Endothelial cell of umbilical vein (primary cell): ENCODE data around the gene PPP1R16B. TPM values are rescaled to one million over a fixed set of nuclear protein-coding genes. Genes with fewer than 3 reads are reported as not detected.
A peak's percentile ranks its signal among the peaks of the same experiment; 100 is the strongest.

Source experiments
- BruUV-seq: library from RNA; stranded (reverse); fragments of 400-500 nt; replicated peaks from 2 replicates; lab custom pipeline; 2021; lab: Mats Ljungman, UMichigan
- CTCF ChIA-PET: fragments of 300-600, 350-600 bp; sonication (Branson Sonifier 250); formaldehyde crosslinking; loops from one replicate; lab custom pipeline; 2021; ENCODE audit warnings: antibody characterized with exemption, inconsistent platforms; lab: Charles Lee
- POLR2A ChIA-PET: fragments of 300-600, 350-600 bp; sonication (Branson Sonifier 250); formaldehyde crosslinking; loops from one replicate; lab custom pipeline; 2021; ENCODE audit warnings: antibody characterized with exemption, inconsistent platforms; lab: Charles Lee
- DNase-seq: peaks from one replicate; pipeline ENCODE4 v3.0.0-alpha.2; 2011; ENCODE audit warnings: low read depth, low spot score
- FAIRE-seq: peaks from 2 replicates; lab custom pipeline; 2011; peaks lifted over from hg19 to GRCh38; lab: Jason Lieb, UNC
- H2AFZ ChIP-seq: 2 replicates; pipeline ENCODE4 v1.6.0; 2012; ENCODE audit warnings: low read depth, low read length, control low read depth, inconsistent platforms
- H3K27ac ChIP-seq: 2 replicates; pipeline ENCODE4 v1.5.1; 2011; ENCODE audit warnings: low read depth, mild to moderate bottlenecking, control low read depth, low read length, moderate library complexity; ENCODE audit not compliant: insufficient read depth
- H3K27me3 ChIP-seq, 2 experiments: 2 replicates each; pipeline versions ENCODE4 v1.6.0 to v1.6.1; 2011; ENCODE audit warnings: low read length in 2 of 2, mixed read lengths in 1 of 2; ENCODE audit not compliant: control insufficient read depth in 2 of 2, insufficient read depth in 2 of 2
- H3K36me3 ChIP-seq, 2 experiments: 2 replicates in 1 of 2; 3 replicates in 1 of 2; pipeline ENCODE4 v1.5.1; 2011; ENCODE audit warnings: low read length in 2 of 2, mild to moderate bottlenecking in 1 of 2, moderate library complexity in 1 of 2; ENCODE audit not compliant: control insufficient read depth in 2 of 2, insufficient read depth in 2 of 2; ENCODE audit errors: extremely low read depth in 1 of 2
- H3K4me1 ChIP-seq: 3 replicates; pipeline ENCODE4 v1.5.1; 2011; ENCODE audit warnings: mild to moderate bottlenecking, low read length; ENCODE audit not compliant: control insufficient read depth, insufficient read depth; ENCODE audit errors: extremely low read depth
- H3K4me2 ChIP-seq: 2 replicates; pipeline ENCODE4 v1.6.1; 2011; ENCODE audit warnings: low read length, control low read depth, mixed read lengths; ENCODE audit not compliant: insufficient read depth
- H3K4me3 ChIP-seq, 3 experiments: fragments of 200-600 bp in 1 of 3; sonication (generic), shearing (Covaris generic) in 1 of 3; replicated peaks in 1 of 3; 2 replicates each; pipeline ENCODE4 v1.5.1; 2011 to 2016; ENCODE audit warnings: control low read depth in 3 of 3, low read length in 3 of 3, mild to moderate bottlenecking in 2 of 3, inconsistent platforms in 1 of 3, low read depth in 1 of 3, moderate library complexity in 1 of 3; ENCODE audit not compliant: insufficient read depth in 1 of 3
- H3K79me2 ChIP-seq: 2 replicates; pipeline ENCODE4 v1.6.0; 2012; ENCODE audit warnings: low read length, inconsistent platforms; ENCODE audit not compliant: control insufficient read depth, insufficient read depth
- H3K9ac ChIP-seq: replicated peaks from 2 replicates; pipeline ENCODE3; 2011; ENCODE audit warnings: low read length, control low read depth; ENCODE audit not compliant: insufficient read depth; ENCODE audit errors: extremely low read depth
- H3K9me1 ChIP-seq: replicated peaks from 3 replicates; pipeline ENCODE4 v1.6.0; 2011; ENCODE audit warnings: mild to moderate bottlenecking, low read length; ENCODE audit not compliant: control insufficient read depth, insufficient read depth; ENCODE audit errors: extremely low read depth
- H3K9me3 ChIP-seq: replicated peaks from 2 replicates; pipeline ENCODE4 v1.5.1; 2012; ENCODE audit warnings: low read length, inconsistent platforms; ENCODE audit not compliant: control insufficient read depth, insufficient read depth
- H4K20me1 ChIP-seq: replicated peaks from 2 replicates; pipeline ENCODE3; 2011; ENCODE audit warnings: mild to moderate bottlenecking, low read length; ENCODE audit not compliant: control insufficient read depth, insufficient read depth; ENCODE audit errors: extremely low read depth
- EZH2 ChIP-seq: IDR thresholded peaks from 2 replicates; pipeline ENCODE4 v1.6.1; 2012; ENCODE audit warnings: borderline replicate concordance, low read depth, mild to moderate bottlenecking, moderate library complexity, low read length, inconsistent platforms; ENCODE audit not compliant: severe bottlenecking
- FOS ChIP-seq: IDR thresholded peaks from 2 replicates; pipeline ENCODE4 v1.6.1; 2011; ENCODE audit warnings: mild to moderate bottlenecking, low read length, moderate library complexity, borderline replicate concordance; ENCODE audit not compliant: insufficient read depth
- GATA2 ChIP-seq: IDR thresholded peaks from 2 replicates; pipeline ENCODE4 v1.7.0; 2011; ENCODE audit warnings: low read depth, mild to moderate bottlenecking, moderate library complexity, mixed read lengths, low read length; ENCODE audit not compliant: insufficient read length, insufficient read depth
- JUN ChIP-seq: IDR thresholded peaks from 2 replicates; pipeline ENCODE4 v1.6.1; 2011; ENCODE audit warnings: borderline replicate concordance, low read depth; ENCODE audit not compliant: insufficient read length, insufficient read depth
- MYC ChIP-seq: IDR thresholded peaks from one replicate; pipeline ENCODE4 v1.6.1; 2011; ENCODE audit warnings: mild to moderate bottlenecking, low read depth, low read length
- POLR2A ChIP-seq: IDR thresholded peaks from 2 replicates; pipeline ENCODE4 v1.6.1; 2012; ENCODE audit warnings: low read depth, mild to moderate bottlenecking, control low read depth, low read length
- POLR2AphosphoS5 ChIP-seq: IDR thresholded peaks from 2 replicates; pipeline ENCODE4 v1.6.1; 2012; ENCODE audit warnings: low read depth, mild to moderate bottlenecking, control low read depth, low read length, moderate library complexity; ENCODE audit not compliant: insufficient read depth
- dilution Hi-C: fragments of 300-500 bp; cut with MboI; formaldehyde crosslinking; loops from one replicate; pipeline ENCODE4 v1.15.0; 2019; ENCODE audit warnings: low sequenced_read_pairs; ENCODE audit not compliant: extremely low pct_ligation_motif_present
- intact Hi-C: fragments of 100-400 bp; cut with micrococcal nuclease; formaldehyde crosslinking; loops from one replicate; pipeline ENCODE4 v1.10.0; 2022
- polyA plus RNA-seq, 4 experiments: library from polyadenylated mRNA; depleted of rRNA in 3 of 4; stranded (reverse) in 3 of 4; unstranded in 1 of 4; fragments of >200 nt; gene quantifications; 2 replicates each; pipeline versions ENCODE4 v1.2.1 to v1.2.3, GENCODE V29; 2011 to 2012; ENCODE audit warnings: missing spikeins in 1 of 4
- total RNA-seq: library from RNA; stranded (reverse); gene quantifications from 2 replicates; pipeline ENCODE4 v1.2.3, GENCODE V29; 2021
- TF ChIP-seq, protein P1 (sequence below), 2 donors: IDR thresholded peaks; 1 replicate in 1 of 2; 2 replicates in 1 of 2; pipeline ENCODE4 v1.5.1; 2011; ENCODE audit warnings: low read length in 2 of 2, mild to moderate bottlenecking in 2 of 2, moderate library complexity in 2 of 2, control low read depth in 1 of 2, inconsistent platforms in 1 of 2, low read depth in 1 of 2; ENCODE audit not compliant: insufficient read depth in 1 of 2; ENCODE audit errors: extremely low read depth in 1 of 2
- TF ChIP-seq, protein P2 (sequence below): IDR thresholded peaks from 2 replicates; pipeline ENCODE4 v1.6.1; 2011; ENCODE audit not compliant: insufficient read depth, insufficient read length

The PPP1R16B gene
- total and polyA plus RNA-seq, 2 donors (not counting 3 experiments of a cell fraction or from before 2014, with no cell fraction given): 34.7 to 68.1 TPM

DNA sequence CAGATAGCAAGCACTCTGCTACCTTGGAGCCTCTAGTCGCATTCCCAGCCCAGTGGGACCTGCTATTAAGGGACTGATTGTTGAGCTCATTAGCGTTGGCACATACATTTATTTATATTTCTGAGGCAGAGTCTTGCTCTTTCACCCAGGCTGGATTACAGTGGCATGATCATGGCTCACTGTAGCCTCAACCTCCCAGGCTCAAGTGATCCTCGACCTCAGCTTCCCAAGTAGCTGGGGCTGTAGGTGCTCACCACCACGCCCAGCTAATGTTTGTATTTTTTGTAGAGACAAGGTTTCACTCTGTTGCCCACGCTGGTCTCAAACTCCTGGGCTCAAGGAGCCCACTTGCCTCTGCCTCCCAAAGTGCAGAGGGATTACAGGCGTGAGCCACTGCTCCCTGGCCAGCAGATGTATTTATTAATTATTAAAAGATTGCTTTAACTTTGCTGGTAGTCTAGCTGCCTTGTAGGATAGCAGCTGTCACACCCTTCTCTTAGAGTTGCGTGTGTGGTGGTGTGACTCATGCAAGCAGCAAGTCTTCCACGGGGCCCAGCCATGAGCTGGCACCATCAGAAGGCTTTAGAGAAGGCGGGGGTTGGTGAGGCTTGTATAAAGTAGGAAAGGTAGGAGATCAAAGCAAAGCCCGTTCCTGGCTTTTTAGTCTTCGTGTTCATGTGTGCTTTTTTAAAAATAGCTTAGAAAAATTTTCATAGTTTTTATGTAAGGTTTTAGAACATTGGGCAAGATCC is 40.8 kb upstream of the PPP1R16B start:
- ChIA-PET CTCF (interaction anchor here (0.7 to 1.5 kb wide), 8 partner anchors 9 to 128 kb away, joined by 3 to 6 read pairs (median 4); no protein-coding TSS in a partner anchor), POLR2A (no interaction called here)
- Histone ChIP-seq H3K9me3 (no peaks in the 10 kb centered on the region), H3K4me2 (no peak overlapping the region), H3K9me1 (no peaks in the 10 kb centered on the region), H2AFZ (no peak overlapping the region), H3K9ac (no peak overlapping the region), H3K79me2 (no peaks in the 10 kb centered on the region), H3K4me3 (no peak overlapping the region), H3K27me3 (no peaks in the 10 kb centered on the region), H3K27ac (no peak overlapping the region), H3K4me1 (peaks cover 10% of the 10 kb centered on the region), H4K20me1 (no peaks in the 10 kb centered on the region), H3K36me3 (peaks cover 7 to 12% of the 10 kb centered on the region in 2 experiments)
- peak; percentile 86 for FAIRE-seq
- BruUV-seq: no TSS peak
- peak; percentile 60 for DNase-seq
- TF ChIP-seq FOS: peak; percentile 90
- no peak for TF ChIP-seq POLR2A
- no peak for TF ChIP-seq POLR2AphosphoS5
- TF ChIP-seq GATA2: no peak
- TF ChIP-seq MYC: no peak
- no peak for TF ChIP-seq EZH2
- peak; percentile 25 for TF ChIP-seq JUN
- intact Hi-C loops (no loop called here), dilution Hi-C loops (no loop called here)

DNA sequence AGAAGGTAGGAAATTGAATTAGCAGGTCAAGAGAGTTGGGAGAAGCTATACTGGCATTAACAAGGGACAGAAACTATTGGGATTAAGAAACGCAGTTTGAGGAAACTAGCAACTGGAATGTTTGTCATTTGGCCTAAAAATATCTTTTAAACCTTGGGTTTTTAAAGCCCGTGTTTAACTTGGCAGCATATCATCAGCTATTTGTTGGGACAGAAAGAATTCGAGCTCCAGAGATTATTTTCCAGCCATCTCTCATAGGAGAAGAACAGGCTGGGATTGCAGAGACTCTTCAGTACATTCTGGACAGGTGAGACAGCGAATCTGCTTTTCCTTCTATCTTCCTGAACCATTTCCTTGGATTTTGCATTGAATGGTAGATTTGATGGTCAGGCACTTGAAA is 39.4 kb upstream of the PPP1R16B start:
- Histone ChIP-seq H3K27me3 (no peaks in the 10 kb centered on the region), H3K9me1 (no peaks in the 10 kb centered on the region), H3K9ac (no peak overlapping the region), H3K9me3 (no peaks in the 10 kb centered on the region), H3K4me3 (no peak overlapping the region), H3K36me3 (peaks cover 7 to 17% of the 10 kb centered on the region in 2 experiments), H4K20me1 (no peaks in the 10 kb centered on the region), H3K4me2 (no peak overlapping the region), H3K4me1 (peaks cover 10% of the 10 kb centered on the region), H3K27ac (no peak overlapping the region), H2AFZ (no peak overlapping the region), H3K79me2 (no peaks in the 10 kb centered on the region)
- intact Hi-C loops (no loop called here), dilution Hi-C loops (no loop called here)
- no TSS peak for BruUV-seq
- ChIA-PET CTCF (interaction anchor here (1.6 kb wide), 1 partner anchor 9 kb away, joined by 5 read pairs; no protein-coding TSS in a partner anchor), POLR2A (no interaction called here)
- FAIRE-seq: peak; percentile 73
- TF ChIP-seq GATA2 (no peak), FOS (no peak), POLR2AphosphoS5 (no peak), POLR2A (no peak), JUN (no peak), EZH2 (no peak), MYC (no peak)
- TF ChIP-seq, protein P1, sequence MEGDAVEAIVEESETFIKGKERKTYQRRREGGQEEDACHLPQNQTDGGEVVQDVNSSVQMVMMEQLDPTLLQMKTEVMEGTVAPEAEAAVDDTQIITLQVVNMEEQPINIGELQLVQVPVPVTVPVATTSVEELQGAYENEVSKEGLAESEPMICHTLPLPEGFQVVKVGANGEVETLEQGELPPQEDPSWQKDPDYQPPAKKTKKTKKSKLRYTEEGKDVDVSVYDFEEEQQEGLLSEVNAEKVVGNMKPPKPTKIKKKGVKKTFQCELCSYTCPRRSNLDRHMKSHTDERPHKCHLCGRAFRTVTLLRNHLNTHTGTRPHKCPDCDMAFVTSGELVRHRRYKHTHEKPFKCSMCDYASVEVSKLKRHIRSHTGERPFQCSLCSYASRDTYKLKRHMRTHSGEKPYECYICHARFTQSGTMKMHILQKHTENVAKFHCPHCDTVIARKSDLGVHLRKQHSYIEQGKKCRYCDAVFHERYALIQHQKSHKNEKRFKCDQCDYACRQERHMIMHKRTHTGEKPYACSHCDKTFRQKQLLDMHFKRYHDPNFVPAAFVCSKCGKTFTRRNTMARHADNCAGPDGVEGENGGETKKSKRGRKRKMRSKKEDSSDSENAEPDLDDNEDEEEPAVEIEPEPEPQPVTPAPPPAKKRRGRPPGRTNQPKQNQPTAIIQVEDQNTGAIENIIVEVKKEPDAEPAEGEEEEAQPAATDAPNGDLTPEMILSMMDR (IDR thresholded peaks at IDR 0.05; ENCODE audit: extremely low read depth in 1 of 2, insufficient read depth in 1 of 2, low read depth in 1 of 2, low read length in 2 of 2): no peak
- TF ChIP-seq, protein P2, sequence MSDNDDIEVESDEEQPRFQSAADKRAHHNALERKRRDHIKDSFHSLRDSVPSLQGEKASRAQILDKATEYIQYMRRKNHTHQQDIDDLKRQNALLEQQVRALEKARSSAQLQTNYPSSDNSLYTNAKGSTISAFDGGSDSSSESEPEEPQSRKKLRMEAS: no peak
- DNase-seq: no peak
